Activated gamma-delta T cell (primary cell): Measurements from ENCODE around the gene PLD4.
"Not testable (repeated sequence)": the region's sequence is repeated elsewhere in the genome, so short reads cannot be mapped to it uniquely, and the experiment has no call there.

Experiments used
- DNase-seq: peaks from one replicate; lab custom pipeline; 2025; lab: John Stamatoyannopoulos, UW

The PLD4 gene

DNA sequence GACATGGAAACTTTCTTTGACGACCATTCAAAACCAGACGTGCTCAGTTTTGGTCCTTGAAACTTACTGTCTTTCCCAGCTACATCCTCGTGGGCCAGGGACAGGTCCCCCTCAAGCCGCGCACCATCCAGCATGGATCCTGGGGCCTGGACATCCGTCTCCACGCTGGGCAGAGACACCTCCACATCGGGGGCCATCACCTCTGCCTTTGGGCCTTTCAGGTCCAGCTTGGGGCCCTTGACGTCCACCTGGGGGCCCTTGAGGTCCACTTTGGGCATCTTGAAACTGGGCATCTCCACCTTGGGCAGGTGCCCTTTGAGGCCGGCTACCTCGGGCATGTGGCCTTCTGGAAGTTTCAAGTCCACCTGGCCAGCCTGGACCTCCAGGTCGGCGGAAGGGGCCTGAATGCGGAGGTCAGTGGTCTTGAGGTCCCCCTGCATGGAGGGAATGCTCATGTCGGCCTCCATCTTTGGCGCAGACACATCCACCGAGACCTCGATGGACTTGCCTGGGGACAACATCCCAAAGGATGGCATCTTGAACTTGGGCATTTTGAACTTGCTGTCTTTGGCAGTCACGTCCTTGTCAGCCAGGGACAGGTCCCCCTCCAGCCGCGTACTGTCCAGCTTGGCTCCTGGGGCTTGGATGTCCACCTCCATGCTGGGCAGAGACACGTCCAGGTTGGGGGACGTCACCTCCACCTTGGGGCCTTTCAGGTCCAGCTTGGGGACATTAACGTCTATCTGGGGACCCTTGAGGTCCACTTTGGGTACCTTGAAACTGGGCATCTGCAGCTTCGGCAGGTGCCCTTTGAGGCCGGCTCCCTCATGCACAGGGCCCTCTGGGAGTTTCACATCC is 17.1 kb downstream of the PLD4 start:
- DNase-seq = no peak

DNA sequence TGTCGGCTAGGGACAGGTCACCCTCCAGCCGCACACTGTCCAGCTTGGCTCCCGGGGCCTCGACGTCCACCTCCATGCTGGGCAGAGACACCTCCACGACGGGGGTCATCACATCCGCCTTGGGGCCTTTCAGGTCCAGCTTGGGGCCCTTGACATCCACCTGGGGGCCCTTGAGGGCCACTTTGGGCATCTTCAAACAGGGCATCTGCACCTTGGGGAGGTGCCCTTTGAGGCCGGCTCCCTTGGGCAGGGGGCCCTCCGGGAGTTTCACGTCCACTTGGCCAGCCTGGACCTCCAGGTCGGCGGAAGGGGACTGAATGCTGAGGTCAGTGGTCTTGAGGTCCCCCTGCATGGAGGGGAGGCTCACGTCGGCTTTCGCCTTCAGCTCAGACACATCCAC is 17.9 kb downstream of the PLD4 start:
- DNase-seq = no peak

DNA sequence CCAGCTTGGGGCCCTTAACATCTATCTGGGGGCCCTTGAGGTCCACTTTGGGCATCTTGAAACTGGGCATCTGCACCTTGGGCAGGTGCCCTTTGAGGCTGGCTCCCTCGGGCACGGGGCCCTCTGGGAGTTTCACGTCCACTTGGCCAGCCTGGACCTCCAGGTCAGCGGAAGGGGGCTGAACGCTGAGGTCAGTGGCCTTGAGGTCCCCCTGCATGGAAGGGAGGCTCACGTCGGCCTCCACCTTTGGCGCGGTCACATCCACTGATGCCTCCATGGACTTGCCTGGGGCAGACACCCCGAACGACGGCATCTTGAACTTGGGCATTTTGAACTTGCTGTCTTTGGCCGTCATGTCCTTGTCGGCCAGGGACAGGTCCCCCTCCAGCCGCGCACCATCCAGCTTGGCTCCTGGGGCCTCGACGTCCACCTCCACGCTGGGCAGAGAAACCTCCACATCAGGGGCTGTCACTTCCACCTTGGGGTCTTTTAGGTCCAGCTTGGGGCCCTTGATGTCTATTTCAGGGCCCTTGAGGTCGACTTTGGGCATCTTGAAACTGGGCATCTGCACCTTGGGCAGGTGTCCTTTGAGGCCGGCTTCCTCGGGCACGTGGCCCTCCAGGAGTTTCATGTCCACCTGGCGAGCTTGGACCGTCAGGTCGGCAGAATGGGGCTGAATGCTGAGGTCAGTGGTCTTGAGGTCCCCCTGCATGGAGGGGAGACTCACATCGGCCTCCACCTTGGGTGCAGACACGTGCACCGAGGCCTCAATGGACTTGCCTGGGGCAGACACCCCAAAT is 18.7 kb downstream of the PLD4 start:
- DNase-seq = not testable (repeated sequence)

DNA sequence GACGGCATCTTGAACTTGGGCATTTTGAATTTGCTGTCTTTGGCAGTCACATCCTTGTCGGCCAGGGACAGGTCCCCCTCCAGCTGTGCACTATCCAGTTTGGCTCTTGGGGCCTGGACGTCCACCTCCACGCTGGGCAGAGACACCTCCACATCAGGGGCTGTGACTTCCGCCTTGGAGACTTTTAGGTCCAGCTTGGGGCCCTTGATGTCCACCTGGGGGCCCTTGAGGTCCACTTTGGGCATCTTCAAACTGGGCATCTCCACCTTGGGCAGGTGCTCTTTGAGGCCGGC is 19.3 kb downstream of the PLD4 start:
- DNase-seq = not testable (repeated sequence)

DNA sequence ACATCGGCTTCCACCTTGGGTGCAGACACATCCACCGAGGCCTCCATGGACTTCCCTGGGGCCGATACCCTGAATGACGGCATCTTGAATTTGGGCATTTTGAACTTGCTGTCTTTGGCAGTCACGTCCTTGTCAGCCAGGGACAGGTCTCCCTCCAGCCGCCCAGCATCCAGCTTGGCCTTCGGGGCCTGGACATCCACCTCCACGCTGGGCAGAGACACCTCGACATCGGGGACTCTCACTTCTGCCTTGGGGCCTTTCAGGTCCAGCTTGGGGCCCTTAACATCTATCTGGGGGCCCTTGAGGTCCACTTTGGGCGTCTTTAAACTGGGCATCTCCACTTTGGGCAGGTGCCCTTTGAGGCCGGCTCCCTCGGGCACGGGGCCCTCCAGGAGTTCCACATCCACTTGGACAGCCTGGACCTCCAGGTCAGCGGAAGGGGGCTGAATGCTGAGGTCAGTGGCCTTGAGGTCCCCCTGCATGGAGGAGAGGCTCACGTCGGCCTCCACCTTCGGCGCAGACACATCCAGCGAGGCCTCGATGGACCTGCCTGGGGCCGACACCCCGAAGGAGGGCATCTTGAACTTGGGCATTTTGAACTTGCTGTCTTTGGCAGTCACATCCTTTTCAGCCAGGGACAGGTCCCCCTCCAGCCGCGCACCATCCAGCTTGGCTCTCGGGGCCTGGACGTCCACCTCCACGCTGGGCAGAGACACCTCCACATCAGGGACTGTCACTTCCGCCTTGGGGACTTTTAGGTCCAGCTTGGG is 19.9 kb downstream of the PLD4 start:
- not testable (repeated sequence) for DNase-seq

DNA sequence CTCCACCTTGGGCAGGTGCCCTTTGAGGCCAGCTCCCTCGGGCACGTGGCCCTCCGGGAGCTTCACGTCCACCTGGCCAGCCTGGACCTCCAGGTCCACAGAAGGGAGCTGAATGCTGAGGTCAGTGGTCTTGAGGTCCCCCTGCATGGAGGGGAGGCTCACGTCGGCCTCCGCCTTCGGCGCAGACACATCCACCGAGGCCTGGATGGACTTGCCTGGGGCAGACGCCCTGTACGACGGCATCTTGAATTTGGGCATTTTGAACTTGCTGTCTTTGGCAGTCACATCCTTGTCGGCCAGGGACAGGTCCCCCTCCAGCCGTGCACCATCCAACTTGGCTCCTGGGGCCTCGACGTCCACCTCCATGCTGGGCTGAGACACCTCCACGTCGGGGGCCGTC is 20.6 kb downstream of the PLD4 start:
- not testable (repeated sequence) for DNase-seq

DNA sequence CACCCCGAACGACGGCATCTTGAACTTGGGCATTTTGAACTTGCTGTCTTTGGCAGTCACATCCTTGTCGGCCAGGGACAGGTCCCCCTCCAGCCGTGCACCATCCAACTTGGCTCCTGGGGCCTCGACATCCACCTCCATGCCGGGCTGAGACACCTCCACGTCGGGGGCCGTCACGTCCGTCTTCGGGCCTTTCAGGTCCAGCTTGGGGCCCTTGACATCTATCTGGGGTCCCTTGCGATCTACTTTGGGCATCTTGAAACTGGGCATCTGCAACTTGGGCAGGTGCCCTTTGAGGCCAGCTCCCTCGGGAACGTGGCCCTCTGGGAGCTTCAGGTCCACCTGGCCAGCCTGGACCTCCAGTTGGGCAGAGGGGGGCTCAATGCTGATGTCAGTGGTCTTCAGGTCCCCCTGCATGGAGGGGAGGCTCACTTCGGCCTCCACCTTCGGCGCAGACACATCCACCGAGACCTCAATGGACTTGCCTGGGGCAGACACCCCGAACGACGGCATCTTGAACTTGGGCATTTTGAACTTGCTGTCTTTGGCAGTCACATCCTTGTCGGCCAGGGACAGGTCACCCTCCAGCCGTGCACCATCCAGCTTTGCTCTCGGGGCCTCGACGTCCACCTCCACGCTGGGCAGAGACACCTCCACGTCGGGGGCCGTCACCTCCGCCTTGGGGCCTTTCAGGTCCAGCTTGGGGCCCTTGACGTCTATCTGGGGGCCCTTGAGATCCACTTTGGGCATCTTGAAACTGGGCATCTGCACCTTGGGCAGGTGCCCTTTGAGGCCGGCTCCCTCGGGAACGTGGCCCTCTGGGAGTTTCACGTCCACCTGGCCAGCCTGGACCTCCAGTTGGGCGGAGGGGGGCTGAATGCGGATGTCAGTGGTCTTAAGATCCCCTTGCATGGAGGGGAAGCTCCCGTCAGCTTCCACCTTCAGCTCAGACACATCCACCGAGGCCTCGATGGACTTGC is 21.6 kb downstream of the PLD4 start:
- DNase-seq = not testable (repeated sequence)

DNA sequence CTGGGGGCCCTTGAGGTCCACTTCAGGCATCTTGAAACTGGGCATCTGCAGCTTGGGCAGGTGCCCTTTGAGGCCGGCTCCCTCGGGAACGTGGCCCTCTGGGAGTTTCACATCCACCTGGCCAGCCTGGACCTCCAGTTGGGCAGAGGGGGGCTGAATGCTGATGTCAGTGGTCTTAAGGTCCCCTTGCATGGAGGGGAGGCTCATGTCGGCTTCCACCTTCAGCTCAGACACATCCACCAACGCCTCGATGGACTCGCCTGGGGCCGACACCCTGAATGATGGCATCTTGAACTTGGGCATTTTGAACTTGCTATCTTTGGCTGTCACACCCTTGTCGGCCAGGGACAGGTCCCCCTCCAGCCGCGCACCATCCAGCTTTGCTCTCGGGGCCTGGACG is 22.5 kb downstream of the PLD4 start:
- not testable (repeated sequence) for DNase-seq

DNA sequence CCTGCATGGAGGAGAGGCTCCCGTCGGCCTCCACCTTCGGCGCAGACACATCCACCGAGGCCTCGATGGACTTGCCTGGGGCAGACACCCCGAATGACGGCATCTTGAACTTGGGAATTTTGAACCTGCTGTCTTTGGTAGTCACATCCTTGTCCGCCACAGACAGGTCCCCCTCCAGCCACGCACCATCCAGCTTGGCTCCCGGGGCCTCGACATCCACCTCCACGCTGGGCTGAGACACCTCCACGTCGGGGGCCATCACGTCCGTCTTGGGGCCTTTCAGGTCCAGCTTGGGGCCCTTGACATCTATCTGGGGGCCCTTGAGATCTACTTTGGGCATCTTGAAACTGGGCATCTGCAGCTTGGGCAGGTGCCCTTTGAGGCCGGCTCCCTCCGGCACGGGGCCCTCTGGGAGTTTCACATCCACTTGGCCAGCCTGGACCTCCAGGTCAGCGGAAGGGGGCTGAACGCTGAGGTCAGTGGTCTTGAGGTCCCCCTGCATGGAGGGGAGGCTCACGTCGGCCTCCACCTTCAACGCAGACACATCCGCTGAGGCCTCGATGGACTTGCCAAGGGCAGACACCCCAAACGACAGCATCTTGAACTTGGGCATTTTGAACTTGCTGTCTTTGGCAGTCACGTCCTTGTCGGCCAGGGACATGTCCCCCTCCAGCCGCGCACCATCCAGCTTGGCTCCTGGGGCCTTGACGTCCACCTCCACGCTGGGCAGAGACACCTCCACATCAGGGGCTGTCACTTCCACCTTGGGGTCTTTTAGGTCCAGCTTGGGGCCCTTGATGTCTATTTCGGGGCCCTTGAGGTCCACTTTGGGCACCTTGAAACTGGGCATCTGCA is 23.4 kb downstream of the PLD4 start:
- DNase-seq = not testable (repeated sequence)

DNA sequence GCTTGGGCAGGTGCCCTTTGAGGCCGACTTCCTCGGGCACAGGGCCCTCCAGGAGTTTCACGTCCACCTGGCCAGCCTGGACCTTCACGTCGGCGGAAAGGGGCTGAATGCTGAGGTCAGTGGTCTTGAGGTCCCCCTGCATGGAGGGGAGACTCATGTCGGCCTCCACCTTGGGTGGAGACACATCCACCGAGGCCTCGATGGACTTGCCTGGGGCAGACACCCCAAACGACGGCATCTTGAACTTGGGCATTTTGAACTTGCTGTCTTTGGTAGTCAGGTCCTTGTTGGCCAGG is 24.0 kb downstream of the PLD4 start:
- DNase-seq = no peak

DNA sequence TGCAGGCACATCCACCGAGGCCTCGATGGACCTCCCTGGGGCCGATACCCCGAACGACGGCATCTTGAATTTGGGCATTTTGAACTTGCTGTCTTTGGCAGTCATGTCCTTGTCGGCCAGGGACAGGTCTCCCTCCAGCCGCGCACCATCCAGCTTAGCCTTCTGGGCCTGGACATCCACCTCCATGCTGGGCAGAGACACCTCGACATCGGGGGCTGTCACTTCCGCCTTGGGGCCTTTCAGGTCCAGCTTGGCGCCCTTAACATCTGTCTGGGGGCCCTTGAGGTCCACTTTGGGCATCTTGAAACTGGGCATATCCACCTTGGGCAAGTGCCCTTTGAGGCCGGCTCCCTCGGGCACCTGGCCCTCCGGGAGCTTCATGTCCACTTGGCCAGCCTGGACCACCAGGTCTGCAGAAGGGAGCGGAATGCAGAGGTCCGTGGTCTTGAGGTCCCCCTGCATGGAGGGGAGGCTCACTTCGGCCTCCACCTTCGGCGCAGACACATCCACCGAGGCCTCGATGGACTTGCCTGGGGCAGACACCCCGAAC is 24.8 kb downstream of the PLD4 start:
- not testable (repeated sequence) for DNase-seq

DNA sequence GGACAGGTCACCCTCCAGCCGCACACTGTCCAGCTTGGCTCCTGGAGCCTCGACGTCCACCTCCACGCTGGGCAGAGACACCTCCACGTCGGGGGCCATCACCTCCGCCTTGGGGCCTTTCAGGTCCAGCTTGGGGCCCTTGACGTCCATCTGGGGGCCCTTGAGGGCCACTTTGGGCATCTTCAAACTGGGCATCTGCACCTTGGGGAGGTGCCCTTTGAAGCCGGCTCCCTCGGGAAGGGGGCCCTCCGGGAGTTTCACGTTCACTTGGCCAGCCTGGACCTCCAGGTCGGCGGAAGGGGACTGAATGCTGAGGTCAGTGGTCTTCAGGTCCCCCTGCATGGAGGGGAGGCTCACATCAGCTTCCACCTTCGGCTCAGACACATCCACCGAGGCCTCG is 25.3 kb downstream of the PLD4 start:
- no peak for DNase-seq

DNA sequence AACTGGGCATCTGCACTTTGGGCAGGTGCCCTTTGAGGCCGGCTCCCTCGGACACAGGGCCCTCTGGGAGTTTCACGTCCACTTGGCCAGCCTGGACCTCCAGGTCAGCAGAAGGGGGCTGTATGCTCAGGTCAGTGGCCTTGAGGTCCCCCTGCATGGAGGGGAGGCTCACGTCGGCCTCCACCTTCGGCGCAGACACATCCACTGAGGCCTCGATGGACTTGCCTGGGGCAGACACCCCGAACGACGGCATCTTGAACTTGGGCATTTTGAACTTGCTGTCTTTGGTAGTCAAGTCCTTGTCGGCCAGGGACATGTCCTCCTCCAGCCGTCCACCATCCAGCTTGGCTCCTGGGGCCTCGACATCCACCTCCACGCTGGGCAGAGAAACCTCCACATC is 26.0 kb downstream of the PLD4 start:
- not testable (repeated sequence) for DNase-seq

DNA sequence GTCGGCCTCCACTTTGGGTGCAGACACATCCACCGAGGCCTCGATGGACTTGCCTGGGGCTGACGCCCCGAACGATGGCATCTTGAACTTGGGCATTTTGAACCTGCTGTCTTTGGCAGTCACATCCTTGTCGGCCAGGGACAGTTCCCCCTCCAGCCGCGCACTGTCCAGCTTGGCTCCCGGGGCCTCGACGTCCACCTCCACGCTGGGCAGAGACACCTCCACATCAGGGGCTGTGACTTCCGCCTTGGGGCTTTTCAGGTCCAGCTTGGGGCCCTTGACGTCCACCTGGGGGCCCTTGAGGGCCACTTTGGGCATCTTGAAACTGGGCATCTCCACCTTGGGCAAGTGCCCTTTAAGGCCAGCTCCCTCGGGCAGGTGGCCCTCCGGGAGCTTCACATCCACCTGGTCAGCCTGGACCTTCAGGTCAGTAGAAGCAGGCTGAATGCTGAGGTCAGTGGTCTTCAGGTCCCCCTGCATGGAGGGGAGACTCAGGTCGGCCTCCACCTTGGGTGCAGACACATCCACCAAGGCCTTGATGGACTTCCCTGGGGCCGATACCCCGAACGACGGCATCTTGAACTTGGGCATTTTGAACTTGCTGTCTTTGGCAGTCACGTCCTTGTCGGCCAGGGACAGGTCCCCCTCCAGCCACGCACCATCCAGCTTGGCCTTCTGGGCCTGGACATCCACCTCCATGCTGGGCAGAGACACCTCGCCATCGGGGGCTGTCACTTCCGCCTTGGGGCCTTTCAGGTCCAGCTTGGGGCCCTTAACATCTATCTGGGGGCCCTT is 27.4 kb downstream of the PLD4 start:
- DNase-seq = not testable (repeated sequence)

DNA sequence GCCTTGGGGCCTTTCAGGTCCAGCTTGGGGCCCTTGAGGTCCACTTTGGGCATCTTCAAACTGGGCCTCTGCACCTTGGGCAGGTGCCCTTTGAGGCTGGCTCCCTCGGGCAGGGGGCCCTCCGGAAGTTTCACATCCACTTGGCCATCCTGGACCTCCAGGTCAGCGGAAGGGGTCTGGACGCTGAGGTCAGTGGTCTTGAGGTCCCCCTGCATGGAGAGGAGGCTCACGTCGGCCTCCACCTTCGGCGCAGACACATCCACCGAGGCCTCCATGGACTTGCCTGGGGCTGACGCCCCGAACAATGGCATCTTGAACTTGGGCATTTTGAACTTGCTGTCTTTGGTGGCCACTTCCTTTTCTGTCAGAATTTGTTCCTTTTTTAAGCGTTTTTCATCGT is 28.4 kb downstream of the PLD4 start:
- no peak for DNase-seq

DNA sequence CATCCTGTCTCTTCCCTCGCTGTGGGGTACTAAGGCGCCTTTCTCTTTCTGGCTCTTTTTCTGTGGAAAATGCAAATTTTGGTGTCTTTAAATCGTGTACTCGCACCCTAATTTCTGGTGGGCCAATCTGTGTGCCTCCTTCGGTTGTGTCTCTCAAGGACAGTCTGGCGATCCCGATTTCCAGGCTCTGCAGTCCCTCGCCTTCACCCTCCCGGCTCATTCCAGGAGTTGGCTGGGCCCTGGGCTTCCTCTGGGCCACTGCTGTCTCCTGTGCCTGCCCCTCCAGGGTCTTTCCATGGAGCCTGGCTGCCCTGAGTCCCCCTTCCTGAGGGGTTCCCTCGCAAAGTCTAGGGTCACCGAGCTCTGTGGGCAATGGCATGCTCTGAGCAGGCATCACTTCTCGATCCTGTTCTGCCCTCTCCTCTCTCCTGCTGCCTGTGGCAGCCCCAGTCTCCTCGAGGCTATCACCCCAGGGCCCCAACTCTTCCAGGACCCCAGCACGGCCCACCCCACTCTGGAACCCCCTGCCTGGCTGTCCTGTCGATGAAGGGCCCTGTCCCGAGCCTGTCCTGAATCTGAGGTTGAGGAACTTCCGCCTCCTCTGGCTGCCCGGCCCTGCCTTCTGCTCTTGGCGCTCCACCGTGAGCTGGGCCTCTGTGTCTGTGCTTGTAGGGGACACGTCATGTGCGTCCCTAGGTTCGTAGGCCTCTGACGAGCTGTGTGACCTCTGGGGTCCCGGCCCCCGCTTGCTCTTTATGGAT is 29.4 kb downstream of the PLD4 start:
- DNase-seq = no peak

DNA sequence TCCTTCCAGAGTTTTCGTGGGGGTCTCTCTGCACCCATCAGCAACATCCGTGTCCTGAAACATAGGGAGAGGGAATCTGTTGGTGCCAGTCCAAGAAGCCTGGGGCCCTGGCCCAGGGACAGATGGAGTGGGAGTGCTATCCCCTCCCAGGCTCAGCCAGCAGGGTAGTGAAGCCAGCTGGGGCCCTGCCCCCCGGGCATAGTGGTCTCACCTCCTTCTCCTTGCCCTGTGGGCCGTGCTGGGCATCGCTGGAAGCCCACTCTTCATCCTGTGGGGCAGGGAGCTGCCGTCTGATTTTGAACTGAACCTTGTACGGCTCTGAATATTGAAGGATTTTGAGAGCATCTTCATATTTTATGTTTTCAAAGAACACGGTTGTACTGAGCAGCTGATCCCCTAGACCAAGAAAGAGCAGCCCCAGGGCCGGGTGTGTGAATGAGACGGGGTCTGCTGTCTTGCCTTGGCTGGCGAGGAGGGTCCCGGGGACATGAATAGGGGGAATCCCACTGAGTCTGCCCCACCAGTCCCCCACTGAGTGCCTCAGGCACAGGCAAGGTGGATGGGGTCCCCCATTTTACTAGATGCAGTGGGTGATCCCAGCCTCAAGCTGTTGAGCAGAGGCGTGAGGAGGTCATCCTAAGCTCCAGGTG is 30.2 kb downstream of the PLD4 start:
- DNase-seq = no peak

DNA sequence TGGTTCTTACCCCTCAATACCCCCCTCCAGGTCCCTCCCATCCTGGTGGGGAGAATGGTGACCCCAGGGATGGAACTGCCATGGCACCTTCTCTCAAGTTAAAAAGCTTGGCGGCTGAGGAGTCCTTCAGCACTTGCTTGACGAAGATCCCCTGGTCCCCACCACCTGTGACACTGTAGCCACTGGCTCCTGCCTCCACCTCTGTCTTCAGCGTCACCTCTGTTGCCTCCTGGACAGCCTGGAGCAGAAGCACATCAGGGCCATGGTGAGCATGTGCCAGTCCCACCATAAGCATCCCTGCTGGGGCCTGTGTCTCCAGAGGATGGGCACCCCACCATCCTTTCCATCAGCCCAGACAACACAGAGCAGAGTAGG is 30.7 kb downstream of the PLD4 start:
- no peak for DNase-seq
